SU-DHL-6 (cell line): ENCODE data around the gene TIAM2.

Experiments used
- H2AFZ ChIP-seq: fragments of 200-600 bp; sonication (generic); 2 replicates; pipeline ENCODE4 v1.6.1; 2014; ENCODE audit warnings: low read depth, mild to moderate bottlenecking, moderate library complexity, mixed read lengths, antibody characterized with exemption, low read length; ENCODE audit not compliant: severe bottlenecking
- H3F3A ChIP-seq: fragments of 200-600 bp; shearing (Covaris generic); 2 replicates; pipeline ENCODE4 v1.6.0; 2016; ENCODE audit warnings: antibody characterized with exemption, mild to moderate bottlenecking; ENCODE audit not compliant: insufficient read depth
- H3K27ac ChIP-seq: fragments of 200-600 bp; sonication (generic); 2 replicates; pipeline ENCODE4 v1.5.1; 2016; ENCODE audit warnings: low read depth, mild to moderate bottlenecking, low read length, moderate library complexity, mixed read lengths
- H3K27me3 ChIP-seq: fragments of 200-600 bp; sonication (generic), shearing (Covaris generic); 2 replicates; pipeline ENCODE4 v1.6.0; 2014; ENCODE audit warnings: mild to moderate bottlenecking, low read length
- H3K36me3 ChIP-seq: fragments of 200-600 bp; sonication (generic); 2 replicates; pipeline ENCODE4 v1.6.1; 2014; ENCODE audit warnings: mild to moderate bottlenecking, low read length, mixed read lengths
- H3K4me2 ChIP-seq: fragments of 300-600, 200-600 bp; shearing (Covaris generic), sonication (generic); 2 replicates; pipeline ENCODE4 v1.6.0; 2014; ENCODE audit warnings: low read length, low read depth, mild to moderate bottlenecking; ENCODE audit not compliant: poor library complexity, severe bottlenecking
- H3K4me3 ChIP-seq: fragments of 200-600 bp; sonication (generic); 2 replicates; pipeline ENCODE4 v1.5.1; 2014; ENCODE audit warnings: antibody characterized with exemption, low read length, mild to moderate bottlenecking, mixed read lengths; ENCODE audit not compliant: insufficient read depth, poor library complexity, severe bottlenecking
- H3K79me2 ChIP-seq: fragments of 200-600 bp; sonication (generic); 2 replicates; pipeline ENCODE4 v1.6.1; 2014; ENCODE audit warnings: mild to moderate bottlenecking, low read length, moderate library complexity; ENCODE audit not compliant: insufficient read depth
- H3K9ac ChIP-seq: fragments of 200-600 bp; sonication (generic); 2 replicates; pipeline ENCODE4 v1.7.0; 2014; ENCODE audit warnings: mild to moderate bottlenecking, low read length
- H3K9me2 ChIP-seq: fragments of 200-600 bp; sonication (generic); replicated peaks from 2 replicates; pipeline ENCODE4 v1.6.1; 2014; ENCODE audit warnings: low read length; ENCODE audit not compliant: insufficient read depth
- H3K9me3 ChIP-seq: fragments of 200-600 bp; sonication (generic); 2 replicates; pipeline ENCODE4 v1.6.1; 2014; ENCODE audit warnings: low read length, mixed read lengths; ENCODE audit not compliant: insufficient read depth
- H4K20me1 ChIP-seq: fragments of 200-600 bp; sonication (generic); 2 replicates; pipeline ENCODE4 v1.6.1; 2014; ENCODE audit warnings: low read depth, mild to moderate bottlenecking, antibody characterized with exemption, low read length, moderate library complexity, mixed read lengths
- EZH2phosphoT487 ChIP-seq: fragments of 200-600 bp; sonication (generic), shearing (Covaris generic); conservative IDR thresholded peaks from 2 replicates; pipeline ENCODE4 v1.6.1; 2018; ENCODE audit warnings: mild to moderate bottlenecking, antibody characterized with exemption, low read length, moderate library complexity, mixed read lengths
- TF ChIP-seq, protein P1 (sequence below): fragments of 200-600 bp; sonication (generic); IDR thresholded peaks from one replicate; pipeline ENCODE4 v1.5.1; 2017; ENCODE audit warnings: antibody characterized with exemption, mild to moderate bottlenecking, low read length, moderate library complexity; ENCODE audit not compliant: insufficient read depth, poor library complexity, severe bottlenecking

The TIAM2 gene

DNA sequence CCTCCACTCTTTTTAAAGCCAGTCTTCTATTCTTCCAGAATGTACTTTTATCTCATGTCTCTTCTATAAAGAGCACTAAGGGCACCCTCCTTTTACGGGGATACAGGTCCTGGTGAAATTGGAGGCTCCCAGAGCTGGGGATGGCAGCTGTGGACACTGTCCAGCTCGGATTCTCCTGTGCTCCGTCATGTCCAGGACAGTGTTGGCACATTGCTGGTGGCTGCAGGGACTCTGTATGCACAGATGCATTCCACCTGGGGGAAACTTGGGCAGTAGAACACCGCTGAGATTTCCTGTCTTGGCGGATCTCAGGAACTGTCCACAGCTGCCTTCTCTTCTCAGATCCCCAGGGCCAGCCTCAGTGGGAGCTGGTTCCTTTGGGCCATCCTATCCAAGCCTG is 212.1 kb downstream of the TIAM2 start:
- H3K9me2 ChIP-seq = no peaks in the 10 kb centered on the region
- TF ChIP-seq EZH2phosphoT487 = no peak
- TF ChIP-seq, protein P1, sequence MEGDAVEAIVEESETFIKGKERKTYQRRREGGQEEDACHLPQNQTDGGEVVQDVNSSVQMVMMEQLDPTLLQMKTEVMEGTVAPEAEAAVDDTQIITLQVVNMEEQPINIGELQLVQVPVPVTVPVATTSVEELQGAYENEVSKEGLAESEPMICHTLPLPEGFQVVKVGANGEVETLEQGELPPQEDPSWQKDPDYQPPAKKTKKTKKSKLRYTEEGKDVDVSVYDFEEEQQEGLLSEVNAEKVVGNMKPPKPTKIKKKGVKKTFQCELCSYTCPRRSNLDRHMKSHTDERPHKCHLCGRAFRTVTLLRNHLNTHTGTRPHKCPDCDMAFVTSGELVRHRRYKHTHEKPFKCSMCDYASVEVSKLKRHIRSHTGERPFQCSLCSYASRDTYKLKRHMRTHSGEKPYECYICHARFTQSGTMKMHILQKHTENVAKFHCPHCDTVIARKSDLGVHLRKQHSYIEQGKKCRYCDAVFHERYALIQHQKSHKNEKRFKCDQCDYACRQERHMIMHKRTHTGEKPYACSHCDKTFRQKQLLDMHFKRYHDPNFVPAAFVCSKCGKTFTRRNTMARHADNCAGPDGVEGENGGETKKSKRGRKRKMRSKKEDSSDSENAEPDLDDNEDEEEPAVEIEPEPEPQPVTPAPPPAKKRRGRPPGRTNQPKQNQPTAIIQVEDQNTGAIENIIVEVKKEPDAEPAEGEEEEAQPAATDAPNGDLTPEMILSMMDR = no peak
- no peak overlapping the region for H2AFZ ChIP-seq
- no peaks in the 10 kb centered on the region for H4K20me1 ChIP-seq
- H3F3A ChIP-seq = no peaks in the 10 kb centered on the region
- H3K36me3 ChIP-seq = peaks cover 22% of the 10 kb centered on the region
- no peaks in the 10 kb centered on the region for H3K9me3 ChIP-seq
- no peak overlapping the region for H3K9ac ChIP-seq
- no peak overlapping the region for H3K27ac ChIP-seq
- H3K79me2 ChIP-seq = peaks cover 62% of the 10 kb centered on the region
- H3K4me2 ChIP-seq = no peak overlapping the region
- no peaks in the 10 kb centered on the region for H3K27me3 ChIP-seq
- H3K4me3 ChIP-seq = no peak overlapping the region

DNA sequence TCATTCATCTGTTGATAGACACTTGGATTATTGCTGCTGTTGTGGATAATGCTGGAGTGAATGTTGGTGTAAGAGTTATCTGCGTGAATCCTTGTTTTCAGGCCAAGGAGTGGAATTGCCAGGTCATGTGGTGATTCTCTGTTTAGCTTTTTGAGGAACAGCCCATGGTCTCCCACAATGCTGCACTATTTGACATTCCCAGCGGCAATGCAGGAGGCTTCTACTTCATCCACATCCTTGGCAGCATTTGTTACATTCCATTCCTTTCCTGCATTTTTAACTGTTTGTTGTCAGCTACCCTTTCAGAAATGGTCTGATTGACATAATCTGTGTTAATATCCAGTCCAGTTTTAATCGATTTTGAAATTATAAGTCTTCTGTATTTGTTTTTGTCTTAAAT is 217.0 kb downstream of the TIAM2 start:
- Histone ChIP-seq H4K20me1 (no peaks in the 10 kb centered on the region), H3K4me3 (no peak overlapping the region), H2AFZ (no peak overlapping the region), H3K36me3 (peaks cover 20% of the 10 kb centered on the region), H3K27ac (no peak overlapping the region), H3K9me3 (no peaks in the 10 kb centered on the region), H3K4me2 (no peak overlapping the region), H3F3A (peaks cover 2% of the 10 kb centered on the region; the same call in 1 of the 2 replicates), H3K27me3 (no peaks in the 10 kb centered on the region), H3K79me2 (peaks cover 31% of the 10 kb centered on the region), H3K9ac (no peak overlapping the region), H3K9me2 (no peaks in the 10 kb centered on the region)
- TF ChIP-seq, protein P1 = no peak
- no peak for TF ChIP-seq EZH2phosphoT487

DNA sequence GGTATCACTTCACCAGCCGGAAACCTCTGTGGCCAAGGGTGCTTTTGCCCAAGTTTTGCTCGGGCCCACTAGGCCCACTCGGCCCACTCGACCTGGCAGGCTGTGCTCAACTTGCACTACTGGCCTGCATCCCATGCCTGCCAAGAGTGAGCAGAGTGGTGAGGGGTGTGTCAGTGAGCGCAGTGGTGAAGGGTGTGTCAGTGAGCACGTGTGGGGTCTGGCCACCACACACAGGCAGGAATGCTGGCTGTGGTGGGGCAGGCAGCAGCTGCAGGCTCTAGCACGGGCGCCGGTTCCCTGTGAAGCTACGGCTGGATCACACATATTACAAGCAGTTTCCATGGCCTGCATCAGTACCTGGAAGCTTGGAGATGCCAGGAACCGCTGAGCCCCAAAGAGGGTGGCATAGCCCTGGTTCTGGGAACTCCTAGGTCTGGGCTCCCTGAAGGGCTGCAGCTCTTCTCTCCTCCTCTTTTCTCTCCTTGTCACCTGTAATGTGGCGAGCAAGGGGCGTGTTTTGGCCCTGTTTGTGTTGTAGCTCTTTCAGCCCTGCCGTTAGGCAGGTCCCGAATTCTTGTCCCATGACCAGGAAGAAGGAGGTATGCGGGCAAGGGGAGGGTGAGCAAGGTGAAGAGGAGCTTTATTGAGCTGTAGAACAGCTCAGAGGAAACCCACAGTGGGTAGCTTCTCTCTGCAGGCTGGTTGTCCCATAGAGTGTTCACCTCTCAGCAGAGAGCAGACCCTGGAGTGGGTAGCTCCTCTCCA is 217.7 kb downstream of the TIAM2 start:
- TF ChIP-seq, protein P1 = no peak
- TF ChIP-seq EZH2phosphoT487 = no peak
- Histone ChIP-seq H3K27ac (no peak overlapping the region), H3K27me3 (no peaks in the 10 kb centered on the region), H3K9me3 (no peaks in the 10 kb centered on the region), H3K4me2 (no peak overlapping the region), H3K9me2 (no peaks in the 10 kb centered on the region), H3K9ac (no peak overlapping the region), H3K79me2 (peaks cover 28% of the 10 kb centered on the region), H3K4me3 (no peak overlapping the region), H2AFZ (no peak overlapping the region), H3F3A (peaks cover 2% of the 10 kb centered on the region; the same call in 1 of the 2 replicates), H3K36me3 (peaks cover 20% of the 10 kb centered on the region), H4K20me1 (no peaks in the 10 kb centered on the region)
